ENCODE results near the gene PCAT7. TPM values are rescaled to one million over a fixed set of nuclear protein-coding genes. Genes with fewer than 3 reads are reported as not detected.
A peak's percentile ranks its signal among the peaks of the same experiment; 100 is the strongest.

The PCAT7 gene
- total RNA-seq, 1 donor from 2014 or later, result 19.0 TPM

DNA sequence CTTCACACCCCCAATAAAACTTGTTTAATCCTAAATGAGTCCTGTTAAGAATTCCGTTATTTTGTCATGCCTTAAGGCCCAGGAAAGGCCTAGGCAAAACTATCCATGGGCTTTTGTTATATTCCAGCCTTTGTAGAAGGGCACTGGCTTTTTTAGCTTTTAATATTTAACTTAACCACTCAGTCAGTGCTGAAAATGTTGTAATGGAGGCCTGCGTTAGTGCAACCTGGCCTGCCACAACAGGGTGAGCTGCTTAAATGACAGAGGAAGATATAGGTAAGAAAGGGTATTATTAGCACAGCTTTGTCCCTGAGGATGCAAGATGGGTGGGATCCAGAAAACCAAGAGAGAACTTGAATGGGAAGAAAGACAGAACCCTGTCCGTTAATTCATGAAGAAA is 40.2 kb upstream of the PCAT7 start:
- Mint-ChIP-seq H3K4me3 (no peak overlapping the region), H3K4me1 (peaks cover 21% of the 10 kb centered on the region), H3K27me3 (ENCODE audit: low read depth) (no peaks in the 10 kb centered on the region), H3K27ac (peak overlapping the region; percentile 4), H3K9me3 (peaks cover 5% of the 10 kb centered on the region), H3K36me3 (no peaks in the 10 kb centered on the region)
- no peak for DNase-seq (ENCODE audit: low spot score in 2 of 2, unreplicated experiment in 2 of 2)
- no peak for TF ChIP-seq CTCF (IDR thresholded peaks at IDR 0.05; ENCODE audit: unreplicated experiment)

DNA sequence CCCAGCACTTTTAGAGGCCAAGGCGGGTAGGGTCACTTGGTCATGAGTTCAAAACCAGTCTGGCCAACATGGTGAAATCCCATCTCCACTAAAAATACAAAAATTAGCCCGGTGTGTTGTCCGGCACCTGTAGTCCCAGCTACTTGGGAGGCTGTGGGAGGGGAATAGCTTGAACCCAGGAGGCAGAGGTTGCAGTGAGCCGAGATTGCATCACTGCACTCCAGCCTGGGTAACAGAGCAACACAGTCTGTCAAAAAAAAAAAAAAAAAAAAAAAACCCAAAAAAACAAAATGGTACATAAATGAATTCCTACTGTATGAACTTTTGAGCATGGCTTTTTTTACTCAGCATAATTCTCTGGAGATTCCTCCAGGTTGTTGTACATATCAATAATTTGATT is 37.6 kb upstream of the PCAT7 start:
- Mint-ChIP-seq H3K36me3 (peaks cover 6% of the 10 kb centered on the region), H3K4me1 (peaks cover 8% of the 10 kb centered on the region), H3K27me3 (ENCODE audit: low read depth) (no peaks in the 10 kb centered on the region), H3K4me3 (no peak overlapping the region), H3K27ac (no peak overlapping the region), H3K9me3 (peaks cover 14% of the 10 kb centered on the region)
- no peak for TF ChIP-seq CTCF (IDR thresholded peaks at IDR 0.05; ENCODE audit: unreplicated experiment)
- no peak for DNase-seq (ENCODE audit: low spot score in 2 of 2, unreplicated experiment in 2 of 2)

- Mint-ChIP-seq H3K36me3 (peaks cover 2% of the 10 kb centered on the region), H3K27me3 (ENCODE audit: low read depth) (no peaks in the 10 kb centered on the region), H3K27ac (no peak overlapping the region), H3K9me3 (peaks cover 2% of the 10 kb centered on the region), H3K4me1 (no peaks in the 10 kb centered on the region), H3K4me3 (no peak overlapping the region)
- no peak for DNase-seq (ENCODE audit: low spot score in 2 of 2, unreplicated experiment in 2 of 2)
- no peak for TF ChIP-seq CTCF (IDR thresholded peaks at IDR 0.05; ENCODE audit: unreplicated experiment)
These were observed 29.4 kb upstream of the PCAT7 start for GRCh38 chr9:94525396-94526035.

DNA sequence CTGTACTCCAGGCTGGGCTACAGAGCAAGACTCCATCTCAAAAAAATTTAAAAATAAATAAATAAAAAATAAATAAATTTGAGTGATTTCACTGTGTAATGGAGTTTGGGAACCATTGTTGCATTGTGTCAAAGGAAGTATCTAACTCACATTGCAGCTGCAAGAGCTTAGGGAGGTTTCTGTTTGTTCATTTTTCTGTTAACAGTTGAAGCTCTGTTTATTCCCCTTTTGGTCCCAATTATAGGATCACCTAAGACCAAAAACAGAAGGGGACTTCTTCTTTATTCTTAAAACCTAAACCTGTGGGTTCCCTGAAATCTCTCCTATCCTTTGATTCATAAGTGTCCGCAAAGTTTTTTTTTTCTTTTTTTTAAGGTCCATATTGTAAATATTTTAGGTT is 28.6 kb upstream of the PCAT7 start:
- Mint-ChIP-seq H3K36me3 (no peaks in the 10 kb centered on the region), H3K9me3 (no peaks in the 10 kb centered on the region), H3K27ac (no peak overlapping the region), H3K27me3 (ENCODE audit: low read depth) (no peaks in the 10 kb centered on the region), H3K4me1 (no peaks in the 10 kb centered on the region), H3K4me3 (no peak overlapping the region)
- no peak for TF ChIP-seq CTCF (IDR thresholded peaks at IDR 0.05; ENCODE audit: unreplicated experiment)
- no peak for DNase-seq (ENCODE audit: low spot score in 2 of 2, unreplicated experiment in 2 of 2)

DNA sequence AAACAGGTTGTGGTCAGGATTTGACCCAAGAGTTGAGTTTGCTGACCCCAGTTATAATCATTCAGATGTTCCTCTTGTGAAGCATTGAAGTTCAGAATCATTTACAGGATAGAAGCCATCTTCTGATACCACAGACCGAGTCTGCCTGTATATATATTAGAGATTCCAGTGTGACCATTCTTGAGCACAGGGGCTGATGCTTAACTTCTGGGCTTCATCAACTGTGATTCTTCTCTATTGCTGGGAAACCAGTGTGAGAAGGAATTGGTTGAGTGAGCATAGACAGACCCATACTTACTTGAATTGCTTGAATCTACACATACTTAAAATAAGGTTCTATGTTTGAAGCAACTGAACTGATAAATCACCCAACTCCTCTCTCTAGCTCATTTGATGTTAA is 27.9 kb upstream of the PCAT7 start:
- DNase-seq (ENCODE audit: low spot score in 2 of 2, unreplicated experiment in 2 of 2), result no peak
- no peak for TF ChIP-seq CTCF (IDR thresholded peaks at IDR 0.05; ENCODE audit: unreplicated experiment)
- Mint-ChIP-seq H3K4me1 (no peaks in the 10 kb centered on the region), H3K9me3 (peaks cover 4% of the 10 kb centered on the region), H3K4me3 (no peak overlapping the region), H3K36me3 (no peaks in the 10 kb centered on the region), H3K27me3 (ENCODE audit: low read depth) (no peaks in the 10 kb centered on the region), H3K27ac (no peak overlapping the region)

GRCh38 chr9:94528886-94529285 is 26.0 kb upstream of the PCAT7 start:
- no peaks in the 10 kb centered on the region for H3K4me1 Mint-ChIP-seq
- H3K27ac Mint-ChIP-seq, result no peak overlapping the region
- DNase-seq (ENCODE audit: low spot score in 2 of 2, unreplicated experiment in 2 of 2), result no peak
- no peak overlapping the region for H3K4me3 Mint-ChIP-seq
- H3K9me3 Mint-ChIP-seq, result peaks cover 6% of the 10 kb centered on the region
- H3K27me3 Mint-ChIP-seq (ENCODE audit: low read depth), result no peaks in the 10 kb centered on the region
- TF ChIP-seq CTCF (IDR thresholded peaks at IDR 0.05; ENCODE audit: unreplicated experiment), result no peak
- H3K36me3 Mint-ChIP-seq, result no peaks in the 10 kb centered on the region
